HepG2 (cell line): Measurements from ENCODE around the gene ZPR1. TPM values are rescaled to one million over a fixed set of nuclear protein-coding genes. Genes with fewer than 3 reads are reported as not detected.

Source experiments
- ARNT2 ChIP-seq: sonication (generic); formaldehyde crosslinking; IDR thresholded peaks from 2 replicates; pipeline ENCODE4 v1.8.0; 2022; ENCODE audit warnings: mild to moderate bottlenecking, low read depth, missing genetic modification reagents, moderate library complexity
- ATF7-NPFF ChIP-seq: sonication (generic); formaldehyde crosslinking; IDR thresholded peaks from 2 replicates; pipeline ENCODE4 v1.8.1; 2023; ENCODE audit warnings: mild to moderate bottlenecking, low read depth, missing genetic modification reagents, moderate library complexity
- CC2D1A ChIP-seq: sonication (generic); formaldehyde crosslinking; IDR thresholded peaks from 2 replicates; pipeline ENCODE4 v1.8.1; 2023; ENCODE audit warnings: mild to moderate bottlenecking, missing genetic modification reagents
- EED ChIP-seq: sonication (generic); formaldehyde crosslinking; IDR thresholded peaks from 2 replicates; pipeline ENCODE4 v1.5.0; 2020; ENCODE audit warnings: mild to moderate bottlenecking, missing genetic modification reagents
- FOXC1 ChIP-seq: sonication (generic); formaldehyde crosslinking; IDR thresholded peaks from 2 replicates; pipeline ENCODE4 v1.8.0; 2022; ENCODE audit warnings: mild to moderate bottlenecking, missing genetic modification reagents, borderline replicate concordance
- HMG20B ChIP-seq: conservative IDR thresholded peaks from 2 replicates; pipeline ENCODE4 v1.6.1; 2016; ENCODE audit warnings: missing genetic modification reagents, missing compliant biosample characterization
- HNF4G ChIP-seq, 2 experiments: sonication (generic) in 1 of 2; formaldehyde crosslinking in 1 of 2; IDR thresholded peaks; 2 replicates each; pipeline versions ENCODE4 v1.4.0 to v1.6.1; 2011 to 2020; ENCODE audit warnings: borderline replicate concordance in 2 of 2, low read depth in 2 of 2, mild to moderate bottlenecking in 2 of 2, low read length in 1 of 2, missing genetic modification reagents in 1 of 2, moderate library complexity in 1 of 2
- KDM3A ChIP-seq: IDR thresholded peaks from 2 replicates; pipeline ENCODE4 v1.6.1; 2018; ENCODE audit warnings: low read depth, missing compliant biosample characterization
- NFE2L2 ChIP-seq: fragments of 150-350 bp; IDR thresholded peaks from 2 replicates; pipeline ENCODE4 v1.6.1; 2014; ENCODE audit warnings: low read length
- SMYD3 ChIP-seq: sonication (generic); formaldehyde crosslinking; IDR thresholded peaks from 2 replicates; pipeline ENCODE4 v1.8.1; 2023; ENCODE audit warnings: mild to moderate bottlenecking, missing genetic modification reagents
- SYNCRIP ChIP-seq: fragments of 200-400 bp; formaldehyde crosslinking; IDR thresholded peaks from 2 replicates; pipeline ENCODE4 v1.6.1; 2018; ENCODE audit warnings: mild to moderate bottlenecking, low read depth, low read length; ENCODE audit not compliant: insufficient read depth
- TCF7L2 ChIP-seq: IDR thresholded peaks from 2 replicates; pipeline ENCODE4 v1.6.1; 2011; ENCODE audit warnings: mild to moderate bottlenecking, low read depth, low read length, moderate library complexity
- XRCC5 ChIP-seq: fragments of 200-400 bp; formaldehyde crosslinking; optimal IDR thresholded peaks from 2 replicates; pipeline ENCODE3; 2017; ENCODE audit warnings: mild to moderate bottlenecking, low read length
- ZNF160 ChIP-seq: sonication (generic); formaldehyde crosslinking; IDR thresholded peaks from 2 replicates; pipeline ENCODE4 v1.8.0; 2022; ENCODE audit warnings: mild to moderate bottlenecking, inconsistent platforms, missing genetic modification reagents
- ZNF17 ChIP-seq: sonication (generic); formaldehyde crosslinking; IDR thresholded peaks from 2 replicates; pipeline ENCODE4 v1.5.0; 2020; ENCODE audit warnings: mild to moderate bottlenecking, missing genetic modification reagents
- ZNF205 ChIP-seq: IDR thresholded peaks from 2 replicates; pipeline ENCODE4 v1.6.1; 2018; ENCODE audit warnings: missing biosample characterization, missing genetic modification reagents
- ZNF282 ChIP-seq: fragments of 450-650 bp; IDR thresholded peaks from 2 replicates; pipeline ENCODE4 v1.6.1; 2018; ENCODE audit not compliant: partially characterized antibody
- ZNF296 ChIP-seq: sonication (generic); formaldehyde crosslinking; conservative IDR thresholded peaks from 2 replicates; pipeline ENCODE4 v1.5.0; 2020; ENCODE audit warnings: mild to moderate bottlenecking, missing genetic modification reagents
- ZNF335 ChIP-seq: sonication (generic); formaldehyde crosslinking; IDR thresholded peaks from 2 replicates; pipeline ENCODE4 v1.4.0; 2020; ENCODE audit warnings: missing genetic modification reagents
- ZNF446 ChIP-seq: sonication (generic); formaldehyde crosslinking; IDR thresholded peaks from 2 replicates; pipeline ENCODE4 v1.5.0; 2020; ENCODE audit warnings: mild to moderate bottlenecking, missing genetic modification reagents
- ZNF672 ChIP-seq: sonication (generic); formaldehyde crosslinking; IDR thresholded peaks from 2 replicates; pipeline ENCODE4 v1.8.1; 2022; ENCODE audit warnings: missing genetic modification reagents
- ZZZ3 ChIP-seq: sonication (generic); formaldehyde crosslinking; IDR thresholded peaks from 2 replicates; pipeline ENCODE4 v1.4.0; 2020; ENCODE audit warnings: missing genetic modification reagents, mild to moderate bottlenecking, borderline replicate concordance
- polyA plus RNA-seq, 8 experiments: library from polyadenylated mRNA; depleted of rRNA in 3 of 8; stranded (reverse) in 7 of 8; unstranded in 1 of 8; fragments of >200 nt; fragmentation: Illumina TruSeq in 4 of 8; extraction: Trizol in 4 of 8; gene quantifications; 2 replicates each; pipeline versions ENCODE4 v1.2.1 to v1.2.3, GENCODE V29; 2011 to 2016; ENCODE audit warnings: low read depth in 4 of 8, missing spikeins in 1 of 8, mixed read lengths in 1 of 8; ENCODE audit not compliant: insufficient read depth in 1 of 8
- total RNA-seq, 5 experiments: library from RNA; depleted of rRNA; stranded (reverse); fragments of >200 nt; fragmentation: Illumina TruSeq; extraction: Trizol; gene quantifications; 2 replicates each; pipeline ENCODE4 v1.2.3, GENCODE V29; 2016; ENCODE audit warnings: low read depth in 1 of 5
- TF ChIP-seq, protein P1 (sequence below): sonication (generic); formaldehyde crosslinking; IDR thresholded peaks from 2 replicates; pipeline ENCODE4 v1.8.0; 2022; ENCODE audit warnings: mild to moderate bottlenecking, missing genetic modification reagents, moderate library complexity

ZPR1 gene
- total and polyA plus RNA-seq, 2 of the 13 experiments (the other 11 are each of a cell fraction or from before 2014, with no cell fraction given): 40.0 to 79.3 TPM

DNA sequence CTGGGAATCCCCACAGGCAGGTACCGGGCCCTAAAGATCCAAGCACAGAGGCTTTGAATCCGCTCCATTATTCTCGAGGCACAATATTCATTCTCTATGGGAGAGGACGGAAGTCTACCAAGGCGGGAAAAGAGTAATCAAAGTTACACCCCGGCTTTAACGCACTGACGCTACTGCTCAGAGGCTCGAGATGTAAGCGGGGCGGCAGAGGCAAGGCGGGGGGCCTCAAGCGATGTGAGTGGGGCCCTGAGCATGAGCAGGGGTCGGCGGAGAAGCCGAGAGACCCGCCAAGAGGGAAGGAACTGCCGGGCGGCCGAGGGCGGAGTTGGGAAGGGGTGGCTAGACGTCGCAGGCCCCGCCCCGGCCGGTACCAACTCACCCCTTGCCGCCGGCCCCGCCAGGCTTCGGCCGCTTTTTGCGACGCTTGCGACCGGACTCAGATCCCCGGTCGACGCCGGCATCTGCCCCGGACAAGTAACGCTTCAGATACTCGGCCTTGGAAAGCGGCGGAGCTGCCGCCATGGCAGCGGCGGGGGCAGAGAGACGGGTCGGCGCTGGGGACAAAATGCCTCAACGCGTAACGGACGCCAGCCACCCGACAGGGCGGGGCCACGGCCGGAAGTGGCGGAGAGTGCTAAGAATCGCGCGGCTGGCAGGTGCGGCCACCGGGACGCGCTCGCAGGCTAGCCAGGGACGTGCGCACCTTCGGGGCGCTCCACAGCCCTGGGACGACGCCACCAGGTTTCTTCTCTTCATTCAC lies 15.2 kb downstream of the ZPR1 start, which contains the start of gene BUD13 (continued):
- TF ChIP-seq FOXC1 (CRISPR knock-in tag) (peak; percentile 87), ZNF296 (no peak), HNF4G (IDR thresholded peaks at IDR 0.05; ENCODE audit: borderline replicate concordance, low read depth, low read length) (peak; percentile 28; the same call in 1 of the 2 replicates), HNF4G (CRISPR knock-in tag; IDR thresholded peaks at IDR 0.05; ENCODE audit: borderline replicate concordance, low read depth) (no peak), NFE2L2 (no peak), EED (peak; percentile 91), KDM3A (CRISPR knock-in tag) (peak; percentile 58), ZNF160 (CRISPR knock-in tag) (peak; percentile 87; the same call in 1 of the 2 replicates), ARNT2 (peak; percentile 80; the same call in 1 of the 2 replicates), HMG20B (no peak; the same call in 1 of the 2 replicates), ATF7-NPFF (CRISPR knock-in tag) (peak; percentile 81), TCF7L2 (no peak), XRCC5 (peak; percentile 15), ZNF335 (CRISPR knock-in tag) (peak; percentile 73; the same call in 1 of the 2 replicates), ZNF17 (CRISPR knock-in tag) (no peak), SMYD3 (CRISPR knock-in tag) (no peak), ZNF205 (CRISPR knock-in tag) (peak; percentile 100), ZZZ3 (peak; percentile 89; the same call in 1 of the 2 replicates), ZNF282 (no peak), ZNF672 (CRISPR knock-in tag) (no peak), SYNCRIP (no peak), ZNF446 (peak; percentile 85; the same call in 1 of the 2 replicates), CC2D1A (CRISPR knock-in tag) (no peak)
- TF ChIP-seq, protein P1, sequence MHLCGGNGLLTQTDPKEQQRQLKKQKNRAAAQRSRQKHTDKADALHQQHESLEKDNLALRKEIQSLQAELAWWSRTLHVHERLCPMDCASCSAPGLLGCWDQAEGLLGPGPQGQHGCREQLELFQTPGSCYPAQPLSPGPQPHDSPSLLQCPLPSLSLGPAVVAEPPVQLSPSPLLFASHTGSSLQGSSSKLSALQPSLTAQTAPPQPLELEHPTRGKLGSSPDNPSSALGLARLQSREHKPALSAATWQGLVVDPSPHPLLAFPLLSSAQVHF: peak; percentile 70; the same call in 1 of the 2 replicates
